GM12892 (cell line): ENCODE measurements around the gene COX6B2.

Source experiments
- POLR2AphosphoS5 ChIP-seq: IDR thresholded peaks from 2 replicates; pipeline ENCODE4 v1.6.1; 2011; ENCODE audit warnings: low read depth, low read length, control low read depth
- TAF1 ChIP-seq: IDR thresholded peaks from 2 replicates; pipeline ENCODE4 v1.6.1; 2011; ENCODE audit warnings: low read depth, mild to moderate bottlenecking, control low read depth, low read length, borderline replicate concordance

GRCh38 chr19:55324662-55325061 is 29.9 kb downstream of the COX6B2 start:
- TF ChIP-seq POLR2AphosphoS5: no peak
- no peak for TF ChIP-seq TAF1
